Stimulated activated CD8-positive, alpha-beta memory T cell treated with anti-CD3 and anti-CD28 coated beads, Interleukin-4, amount 100 ng/mL, for 24 hours (primary cell): ENCODE data around the gene CFAP99.

Experiments
- DNase-seq: peaks from one replicate; pipeline ENCODE4 v3.0.0-alpha.2; 2020; ENCODE audit warnings: low read depth

Gene CFAP99

DNA sequence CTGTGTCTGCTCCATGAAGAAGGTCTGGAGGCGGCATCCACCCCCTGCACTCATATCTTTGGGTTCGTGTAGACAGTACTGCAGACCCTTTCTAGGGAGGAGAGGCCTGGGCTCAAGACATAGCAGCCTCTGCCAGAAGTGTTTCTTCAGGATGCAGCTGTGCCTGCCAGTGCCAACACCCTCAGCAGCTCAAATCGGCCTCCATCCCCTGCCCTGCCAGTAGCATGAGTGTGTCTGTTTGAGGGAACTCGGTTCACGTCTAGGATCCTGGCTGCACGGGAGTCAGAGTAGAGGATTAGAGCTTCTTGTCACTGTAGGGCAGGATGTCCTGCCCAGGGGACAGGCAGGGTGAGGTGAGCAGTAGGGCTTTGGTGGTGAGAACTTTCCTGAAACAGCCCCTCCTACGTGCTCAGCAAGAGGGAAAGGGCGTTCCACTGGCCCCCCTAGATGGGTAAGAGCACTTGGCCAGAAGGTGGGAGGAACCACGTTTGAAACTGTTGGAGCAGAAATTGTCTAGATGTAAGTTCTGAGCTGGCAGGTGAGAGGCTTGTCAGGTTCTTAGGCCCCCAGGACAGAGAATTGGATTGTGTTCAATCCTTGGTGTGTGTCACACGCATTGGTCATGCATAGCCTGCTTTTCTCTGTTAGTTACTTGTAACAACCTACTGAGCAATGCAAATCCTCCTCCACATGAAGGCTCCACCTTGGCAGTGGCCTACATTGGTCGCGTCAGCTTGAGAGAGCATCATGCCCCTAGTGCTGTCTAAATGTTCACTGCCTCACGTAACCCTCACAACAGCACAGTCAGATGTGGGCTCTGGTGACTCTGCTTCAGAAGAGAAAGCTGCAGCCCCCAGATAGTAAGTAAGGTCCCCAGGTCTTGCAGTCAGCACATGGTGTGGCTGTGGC, 91.8 kb downstream of the CFAP99 start:
- no peak for DNase-seq

DNA sequence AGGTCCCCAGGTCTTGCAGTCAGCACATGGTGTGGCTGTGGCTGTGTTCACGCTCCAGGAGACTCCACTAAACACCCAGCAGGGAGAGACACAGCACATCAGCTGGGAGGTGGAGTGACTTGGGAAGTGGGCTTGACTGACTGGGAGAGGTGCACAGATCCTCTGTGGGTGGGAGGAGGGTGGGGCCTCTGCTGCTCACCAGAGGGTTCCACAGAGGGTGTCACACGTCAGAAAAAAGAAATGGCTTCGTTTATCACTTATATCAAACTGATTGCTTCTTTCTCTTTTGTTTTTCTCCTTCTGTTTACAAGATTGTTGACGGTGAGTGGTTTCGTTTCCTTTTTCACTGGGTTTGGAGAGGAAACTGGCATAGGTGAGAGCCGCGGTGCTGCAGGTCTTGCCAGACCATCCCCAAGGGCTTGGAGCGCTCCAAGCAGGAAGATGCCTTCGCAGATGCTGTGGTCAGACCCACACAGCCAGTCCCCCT, 92.9 kb downstream of the CFAP99 start:
- DNase-seq = no peak
